ENCODE results near the gene KCTD8. TPM values are rescaled to one million over a fixed set of nuclear protein-coding genes. Genes with fewer than 3 reads are reported as not detected.

KCTD8 gene
- total RNA-seq, 2 experiments from 2014 or later, result not detected

DNA sequence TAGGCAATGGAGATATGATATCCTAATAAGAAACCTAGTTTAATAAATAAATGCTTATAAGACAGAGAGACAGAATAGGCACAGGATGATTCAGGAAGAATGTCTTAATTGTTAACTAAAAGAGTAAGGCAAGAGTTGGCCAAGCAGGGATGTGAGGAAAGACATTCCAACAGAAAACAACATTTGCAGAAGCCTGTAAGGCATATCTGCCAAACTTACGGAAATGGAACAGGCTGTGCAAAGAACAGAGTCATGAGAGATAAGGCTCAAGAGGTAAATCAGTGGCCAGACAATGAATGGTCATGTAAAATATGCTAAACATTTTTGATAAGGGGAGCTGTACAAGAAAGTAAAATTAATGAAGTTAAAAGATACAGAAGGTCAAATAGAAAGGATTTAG lies 134.9 kb downstream of the KCTD8 start:
- intact Hi-C loops (cut with DNase I, micrococcal nuclease), result no loop called here
- H3K27ac Mint-ChIP-seq, result no peak overlapping the region
- H3K4me1 Mint-ChIP-seq, result no peaks in the 10 kb centered on the region
- H3K4me3 Mint-ChIP-seq, result no peak overlapping the region
- POLR2A ChIA-PET, result no interaction called here
- H3K36me3 Mint-ChIP-seq (ENCODE audit: low read depth), result no peaks in the 10 kb centered on the region
- no peak for DNase-seq
- H3K9me3 Mint-ChIP-seq (ENCODE audit: low read depth), result peaks cover 2% of the 10 kb centered on the region
- CTCF ChIA-PET, result no interaction called here
- ATAC-seq, result no peak
- H3K27me3 Mint-ChIP-seq, result no peaks in the 10 kb centered on the region

DNA sequence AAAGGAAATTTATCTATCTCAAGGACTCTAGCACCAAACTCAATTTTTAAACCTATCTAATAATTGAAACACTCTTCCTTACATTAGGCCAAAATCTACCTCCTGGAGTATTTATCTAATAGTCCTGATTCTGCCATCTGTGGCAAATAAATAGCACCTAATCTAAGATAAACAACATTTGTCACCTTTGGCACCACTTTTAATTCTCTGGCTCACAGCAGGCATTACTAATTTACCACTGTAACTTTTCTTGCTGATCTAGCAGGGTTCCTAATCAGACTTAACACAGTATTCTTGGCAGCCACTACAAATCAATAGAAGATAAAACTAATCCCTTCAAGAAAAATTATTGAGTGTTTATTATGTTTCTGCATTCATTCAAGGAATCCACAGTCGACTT lies 161.1 kb downstream of the KCTD8 start:
- Mint-ChIP-seq H3K36me3 (ENCODE audit: low read depth) (no peaks in the 10 kb centered on the region), H3K27ac (no peak overlapping the region), H3K27me3 (no peaks in the 10 kb centered on the region), H3K4me3 (no peak overlapping the region), H3K4me1 (no peaks in the 10 kb centered on the region), H3K9me3 (ENCODE audit: low read depth) (peaks cover 16% of the 10 kb centered on the region)
- ChIA-PET CTCF (no interaction called here), POLR2A (no interaction called here)
- no peak for DNase-seq
- no peak for ATAC-seq
- intact Hi-C loops (cut with DNase I, micrococcal nuclease), result no loop called here

DNA sequence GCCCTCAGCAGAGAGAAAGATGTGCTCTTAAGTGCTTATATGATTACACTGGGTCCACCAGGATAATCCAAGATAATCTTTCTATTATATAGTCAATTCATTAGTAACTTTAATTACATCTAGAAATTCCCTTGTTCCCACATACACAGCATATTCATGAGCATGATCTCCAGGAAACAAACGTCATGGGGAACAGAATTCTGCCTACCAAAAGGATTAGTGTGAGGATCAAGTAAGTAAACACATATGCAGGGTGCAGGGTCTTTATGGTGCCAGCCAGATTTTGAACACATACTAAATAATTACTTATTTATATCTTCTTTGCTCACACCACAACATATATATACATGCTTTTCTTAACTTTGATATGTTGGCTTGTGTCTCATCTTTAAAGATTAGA lies 169.1 kb downstream of the KCTD8 start:
- CTCF ChIA-PET, result no interaction called here
- POLR2A ChIA-PET, result no interaction called here
- Mint-ChIP-seq H3K27ac (no peak overlapping the region), H3K9me3 (ENCODE audit: low read depth) (peaks cover 2% of the 10 kb centered on the region), H3K36me3 (ENCODE audit: low read depth) (no peaks in the 10 kb centered on the region), H3K27me3 (no peaks in the 10 kb centered on the region), H3K4me3 (no peak overlapping the region), H3K4me1 (no peaks in the 10 kb centered on the region)
- ATAC-seq (no peak), DNase-seq (no peak)
- intact Hi-C loops (cut with DNase I, micrococcal nuclease), result no loop called here

DNA sequence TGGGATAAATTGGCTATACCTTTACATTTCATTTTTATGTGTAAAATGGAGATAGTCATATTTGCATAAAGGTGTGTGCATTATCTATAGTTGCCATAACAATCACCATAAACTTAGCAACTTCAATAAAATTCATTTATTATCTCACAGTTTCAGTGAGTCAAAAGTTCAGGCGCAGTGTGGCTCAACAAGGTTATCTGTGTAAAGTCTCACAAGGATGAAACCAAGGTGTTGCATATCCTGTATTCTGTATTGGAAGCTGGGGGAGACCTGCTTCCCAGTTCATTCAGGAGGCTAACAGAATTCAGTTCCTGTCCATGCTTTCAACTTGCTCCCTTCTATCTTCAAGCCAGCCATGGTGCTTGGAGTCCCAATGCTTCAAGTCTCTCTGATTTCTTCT lies 169.5 kb downstream of the KCTD8 start:
- H3K4me3 Mint-ChIP-seq, result no peak overlapping the region
- ChIA-PET POLR2A (no interaction called here), CTCF (no interaction called here)
- no peak for DNase-seq
- no peaks in the 10 kb centered on the region for H3K36me3 Mint-ChIP-seq (ENCODE audit: low read depth)
- intact Hi-C loops (cut with DNase I, micrococcal nuclease), result no loop called here
- no peak overlapping the region for H3K27ac Mint-ChIP-seq
- ATAC-seq, result no peak
- H3K9me3 Mint-ChIP-seq (ENCODE audit: low read depth), result peaks cover 2% of the 10 kb centered on the region
- no peaks in the 10 kb centered on the region for H3K27me3 Mint-ChIP-seq
- no peaks in the 10 kb centered on the region for H3K4me1 Mint-ChIP-seq

DNA sequence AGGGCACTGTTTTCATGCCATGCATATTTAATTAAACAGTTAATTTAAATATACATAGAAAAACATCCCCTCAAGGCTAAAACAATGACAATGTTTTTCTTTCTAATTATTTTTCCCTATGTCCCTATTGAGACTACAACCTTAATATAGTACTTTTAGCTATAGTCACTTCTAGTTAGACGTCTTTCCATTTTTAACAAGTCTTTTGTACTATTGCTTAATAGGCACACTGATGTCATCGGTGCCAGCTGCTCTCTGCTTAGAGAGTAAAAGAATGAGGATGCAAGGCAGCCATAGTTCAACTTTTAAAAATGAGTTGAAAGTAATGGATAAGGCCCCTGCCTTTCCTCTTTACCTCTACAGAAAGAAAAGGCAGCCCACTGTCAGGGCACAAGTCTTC lies 191.1 kb downstream of the KCTD8 start:
- Mint-ChIP-seq H3K27me3 (no peaks in the 10 kb centered on the region), H3K9me3 (ENCODE audit: low read depth) (peaks cover 5% of the 10 kb centered on the region), H3K27ac (no peak overlapping the region), H3K4me3 (no peak overlapping the region), H3K36me3 (ENCODE audit: low read depth) (no peaks in the 10 kb centered on the region), H3K4me1 (no peaks in the 10 kb centered on the region)
- intact Hi-C loops (cut with DNase I, micrococcal nuclease), result no loop called here
- ATAC-seq (no peak), DNase-seq (no peak)
- ChIA-PET CTCF (no interaction called here), POLR2A (no interaction called here)

DNA sequence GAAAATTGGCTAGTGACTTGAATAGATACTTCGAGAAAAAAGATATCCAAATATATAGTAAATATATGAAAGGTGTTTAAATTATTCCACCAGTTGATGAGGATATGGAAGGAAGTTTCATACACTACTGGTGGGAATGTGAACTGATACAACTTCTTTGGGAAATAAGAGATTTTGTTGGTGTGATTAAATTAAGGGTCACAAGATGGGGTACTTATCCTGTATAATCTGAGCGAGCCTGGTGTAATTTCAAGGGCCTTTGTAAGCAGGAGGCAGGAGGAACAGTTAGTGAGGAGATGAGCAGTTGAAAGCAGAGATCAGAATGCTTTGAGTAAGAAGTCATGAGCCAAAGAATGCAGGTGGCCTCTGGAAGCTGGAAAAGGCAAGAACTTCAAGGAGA lies 192.2 kb downstream of the KCTD8 start:
- POLR2A ChIA-PET, result no interaction called here
- CTCF ChIA-PET, result no interaction called here
- DNase-seq (no peak), ATAC-seq (no peak)
- no peaks in the 10 kb centered on the region for H3K4me1 Mint-ChIP-seq
- H3K27ac Mint-ChIP-seq, result no peak overlapping the region
- no peaks in the 10 kb centered on the region for H3K36me3 Mint-ChIP-seq (ENCODE audit: low read depth)
- peaks cover 2% of the 10 kb centered on the region for H3K9me3 Mint-ChIP-seq (ENCODE audit: low read depth)
- intact Hi-C loops (cut with DNase I, micrococcal nuclease), result no loop called here
- no peaks in the 10 kb centered on the region for H3K27me3 Mint-ChIP-seq
- H3K4me3 Mint-ChIP-seq, result no peak overlapping the region

DNA sequence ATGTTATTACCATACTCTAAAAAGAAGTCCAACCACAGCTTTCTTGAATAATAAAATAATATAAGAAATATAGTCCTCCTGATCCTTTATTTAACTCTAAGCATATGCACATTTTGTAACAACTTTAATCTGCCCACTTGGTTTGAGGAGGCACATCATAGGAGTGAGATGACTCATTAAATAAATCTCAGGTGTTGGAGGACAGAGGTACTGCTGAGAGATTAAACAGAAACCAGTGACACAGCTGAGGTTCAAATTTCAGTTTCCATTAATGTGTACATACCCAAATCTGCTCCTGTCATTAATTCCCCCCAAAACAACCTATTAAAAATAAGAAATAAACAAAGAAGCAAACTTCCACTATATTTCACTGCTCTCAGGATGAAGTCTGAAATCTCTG lies 211.0 kb downstream of the KCTD8 start:
- H3K4me3 Mint-ChIP-seq, result no peak overlapping the region
- intact Hi-C loops (cut with DNase I, micrococcal nuclease), result no loop called here
- H3K27me3 Mint-ChIP-seq, result no peaks in the 10 kb centered on the region
- DNase-seq (no peak), ATAC-seq (no peak)
- H3K27ac Mint-ChIP-seq, result no peak overlapping the region
- CTCF ChIA-PET, result no interaction called here
- POLR2A ChIA-PET, result no interaction called here
- peaks cover 12% of the 10 kb centered on the region for H3K9me3 Mint-ChIP-seq (ENCODE audit: low read depth)
- H3K4me1 Mint-ChIP-seq, result no peaks in the 10 kb centered on the region
- no peaks in the 10 kb centered on the region for H3K36me3 Mint-ChIP-seq (ENCODE audit: low read depth)

DNA sequence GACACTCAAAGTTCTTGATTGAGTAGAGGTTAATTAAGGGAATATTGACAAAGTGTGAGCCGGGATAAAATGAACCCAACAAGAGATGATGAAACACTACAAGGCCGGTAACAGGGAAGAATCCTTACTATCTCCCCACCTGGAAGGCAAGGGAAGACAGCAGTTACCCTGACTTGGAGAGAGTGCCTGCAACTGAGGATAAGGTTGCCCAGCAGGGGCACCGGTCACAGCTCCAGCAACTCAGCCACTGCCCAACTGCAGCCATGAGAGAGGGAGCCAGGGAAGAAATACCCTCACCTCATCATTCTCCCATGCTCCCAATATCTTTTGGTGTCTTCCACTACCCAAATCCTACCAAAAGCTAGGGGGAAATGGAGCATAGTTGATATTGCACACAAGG lies 212.7 kb downstream of the KCTD8 start:
- intact Hi-C loops (cut with DNase I, micrococcal nuclease), result no loop called here
- POLR2A ChIA-PET, result no interaction called here
- DNase-seq (no peak), ATAC-seq (no peak)
- Mint-ChIP-seq H3K9me3 (ENCODE audit: low read depth) (peaks cover 9% of the 10 kb centered on the region), H3K27me3 (no peaks in the 10 kb centered on the region), H3K4me1 (no peaks in the 10 kb centered on the region), H3K27ac (no peak overlapping the region), H3K36me3 (ENCODE audit: low read depth) (no peaks in the 10 kb centered on the region), H3K4me3 (no peak overlapping the region)
- CTCF ChIA-PET, result no interaction called here

DNA sequence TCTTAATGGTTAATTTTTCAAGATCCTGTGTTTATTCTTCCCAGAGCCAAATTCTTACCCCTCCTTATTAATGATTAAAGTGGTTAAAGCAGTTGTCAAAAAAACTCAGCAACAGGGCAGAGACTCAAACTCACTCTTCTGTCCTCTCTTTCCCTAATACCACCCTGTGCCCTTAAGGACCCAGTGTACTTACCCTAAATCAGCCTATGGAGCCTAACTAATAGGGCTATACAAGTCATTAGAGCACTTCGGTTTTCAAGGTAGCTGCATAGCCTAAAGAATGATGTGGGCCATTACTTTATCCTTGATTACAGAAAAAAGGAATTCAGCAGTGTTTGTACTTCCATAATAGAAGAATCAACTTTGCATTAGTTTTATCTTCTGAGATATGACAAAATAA lies 216.3 kb downstream of the KCTD8 start:
- ChIA-PET POLR2A (no interaction called here), CTCF (no interaction called here)
- ATAC-seq, result no peak
- peaks cover 6% of the 10 kb centered on the region for H3K9me3 Mint-ChIP-seq (ENCODE audit: low read depth)
- no peak overlapping the region for H3K27ac Mint-ChIP-seq
- no peak overlapping the region for H3K4me3 Mint-ChIP-seq
- intact Hi-C loops (cut with DNase I, micrococcal nuclease), result no loop called here
- DNase-seq, result no peak
- no peaks in the 10 kb centered on the region for H3K4me1 Mint-ChIP-seq
- no peaks in the 10 kb centered on the region for H3K36me3 Mint-ChIP-seq (ENCODE audit: low read depth)
- no peaks in the 10 kb centered on the region for H3K27me3 Mint-ChIP-seq

DNA sequence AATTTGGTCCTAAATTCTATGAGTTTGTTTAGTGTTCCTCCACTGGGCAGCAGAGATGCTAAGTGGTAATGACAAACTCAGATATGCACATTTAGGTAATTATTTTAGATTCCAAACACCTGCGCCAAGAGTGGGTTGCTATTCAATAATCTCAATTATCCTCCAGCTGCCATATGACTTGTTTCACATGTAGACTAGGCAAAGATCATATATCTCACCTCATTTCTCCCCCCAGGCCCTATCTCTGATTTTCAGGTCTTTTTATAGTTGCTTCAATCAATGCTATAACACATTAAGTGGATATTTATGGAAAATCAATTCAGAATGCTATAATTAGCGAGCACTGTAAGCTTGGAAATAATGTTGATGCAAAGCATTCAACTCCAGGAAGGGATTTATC lies 217.6 kb downstream of the KCTD8 start:
- ATAC-seq, result no peak
- POLR2A ChIA-PET, result no interaction called here
- H3K9me3 Mint-ChIP-seq (ENCODE audit: low read depth), result peaks cover 7% of the 10 kb centered on the region
- no peaks in the 10 kb centered on the region for H3K36me3 Mint-ChIP-seq (ENCODE audit: low read depth)
- CTCF ChIA-PET, result no interaction called here
- H3K4me1 Mint-ChIP-seq, result no peaks in the 10 kb centered on the region
- H3K27ac Mint-ChIP-seq, result no peak overlapping the region
- DNase-seq, result no peak
- intact Hi-C loops (cut with DNase I, micrococcal nuclease), result no loop called here
- no peak overlapping the region for H3K4me3 Mint-ChIP-seq
- no peaks in the 10 kb centered on the region for H3K27me3 Mint-ChIP-seq

DNA sequence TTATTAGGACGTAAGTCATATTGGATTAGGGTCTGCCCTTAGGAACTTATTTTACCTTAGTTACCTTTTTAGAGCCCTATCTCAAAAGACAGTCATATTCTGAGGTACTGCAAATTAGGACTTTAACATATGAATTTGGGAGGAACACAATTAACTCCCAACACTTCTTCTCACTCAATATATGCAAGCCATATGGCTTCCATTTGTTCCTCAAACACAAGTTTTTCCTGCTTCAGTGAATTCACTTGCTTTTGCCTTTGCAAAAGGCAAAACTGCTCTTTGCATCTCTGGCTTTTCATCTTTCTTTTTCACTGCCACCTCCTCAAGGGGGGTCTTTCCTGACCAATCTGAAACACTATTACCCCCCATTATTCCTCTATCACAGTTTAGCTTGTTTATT lies 220.3 kb downstream of the KCTD8 start:
- DNase-seq (no peak), ATAC-seq (no peak)
- intact Hi-C loops (cut with DNase I, micrococcal nuclease), result no loop called here
- H3K36me3 Mint-ChIP-seq (ENCODE audit: low read depth), result no peaks in the 10 kb centered on the region
- peaks cover 4% of the 10 kb centered on the region for H3K9me3 Mint-ChIP-seq (ENCODE audit: low read depth)
- no peak overlapping the region for H3K4me3 Mint-ChIP-seq
- H3K4me1 Mint-ChIP-seq, result no peaks in the 10 kb centered on the region
- H3K27ac Mint-ChIP-seq, result no peak overlapping the region
- ChIA-PET POLR2A (no interaction called here), CTCF (no interaction called here)
- H3K27me3 Mint-ChIP-seq, result no peaks in the 10 kb centered on the region

DNA sequence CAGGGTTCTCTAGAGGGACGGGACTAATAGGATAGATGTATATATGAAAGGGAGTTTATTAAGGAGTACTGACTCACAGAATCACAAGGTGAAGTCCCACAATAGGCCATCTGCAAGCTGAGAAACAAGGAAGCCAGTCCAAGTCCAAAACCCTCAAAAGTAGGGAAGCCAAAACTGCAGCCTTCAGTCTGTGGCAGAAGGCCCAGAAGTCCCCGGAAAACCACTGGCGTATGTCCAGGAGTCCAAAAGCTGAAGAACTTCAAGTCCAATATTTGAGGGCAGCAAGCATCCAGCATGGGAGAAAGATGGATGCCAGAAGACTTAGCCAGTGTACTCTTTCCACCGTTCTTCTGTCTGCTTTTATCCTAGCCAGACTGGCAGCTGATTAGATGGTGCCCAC lies 227.2 kb downstream of the KCTD8 start:
- POLR2A ChIA-PET, result no interaction called here
- no peaks in the 10 kb centered on the region for H3K36me3 Mint-ChIP-seq (ENCODE audit: low read depth)
- no peaks in the 10 kb centered on the region for H3K4me1 Mint-ChIP-seq
- intact Hi-C loops (cut with DNase I, micrococcal nuclease), result no loop called here
- no peak for ATAC-seq
- no peak for DNase-seq
- CTCF ChIA-PET, result no interaction called here
- no peak overlapping the region for H3K27ac Mint-ChIP-seq
- H3K4me3 Mint-ChIP-seq, result no peak overlapping the region
- H3K9me3 Mint-ChIP-seq (ENCODE audit: low read depth), result peaks cover 4% of the 10 kb centered on the region
- no peaks in the 10 kb centered on the region for H3K27me3 Mint-ChIP-seq

DNA sequence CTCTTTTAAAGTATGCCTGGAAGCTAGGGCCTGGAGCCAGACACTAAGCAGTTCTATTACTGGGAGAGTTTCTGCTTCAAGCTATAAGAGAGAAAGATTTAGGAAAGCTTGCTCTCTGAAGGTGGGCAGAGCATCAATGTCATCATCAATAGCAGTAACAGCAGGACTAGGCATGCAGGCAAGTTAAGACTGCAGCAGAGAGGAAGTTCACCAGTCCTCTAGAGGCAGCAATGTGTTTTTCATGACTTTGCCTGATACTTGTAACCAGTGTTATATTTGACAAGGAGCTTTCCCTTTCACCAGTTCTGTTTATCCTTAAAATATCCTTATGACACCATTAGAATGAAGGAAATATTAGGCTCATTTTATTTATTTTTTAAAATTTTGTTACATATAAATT lies 237.9 kb downstream of the KCTD8 start:
- Mint-ChIP-seq H3K27ac (no peak overlapping the region), H3K9me3 (ENCODE audit: low read depth) (no peaks in the 10 kb centered on the region), H3K27me3 (no peaks in the 10 kb centered on the region), H3K4me3 (no peak overlapping the region), H3K4me1 (no peaks in the 10 kb centered on the region), H3K36me3 (ENCODE audit: low read depth) (no peaks in the 10 kb centered on the region)
- no peak for DNase-seq
- ChIA-PET CTCF (no interaction called here), POLR2A (no interaction called here)
- no peak for ATAC-seq
- intact Hi-C loops (cut with DNase I, micrococcal nuclease), result no loop called here
